Stimulated activated CD8-positive, alpha-beta memory T cell treated with anti-CD3 and anti-CD28 coated beads, Interleukin-12 subunit alpha, Interleukin-12 subunit beta, amount 100 ng/mL, for 1 hour (primary cell): Measurements from ENCODE around the gene MPP3.

Experiments used
- DNase-seq: peaks from one replicate; pipeline ENCODE4 v3.0.0-alpha.2; 2020; ENCODE audit warnings: low read depth

MPP3 gene

DNA sequence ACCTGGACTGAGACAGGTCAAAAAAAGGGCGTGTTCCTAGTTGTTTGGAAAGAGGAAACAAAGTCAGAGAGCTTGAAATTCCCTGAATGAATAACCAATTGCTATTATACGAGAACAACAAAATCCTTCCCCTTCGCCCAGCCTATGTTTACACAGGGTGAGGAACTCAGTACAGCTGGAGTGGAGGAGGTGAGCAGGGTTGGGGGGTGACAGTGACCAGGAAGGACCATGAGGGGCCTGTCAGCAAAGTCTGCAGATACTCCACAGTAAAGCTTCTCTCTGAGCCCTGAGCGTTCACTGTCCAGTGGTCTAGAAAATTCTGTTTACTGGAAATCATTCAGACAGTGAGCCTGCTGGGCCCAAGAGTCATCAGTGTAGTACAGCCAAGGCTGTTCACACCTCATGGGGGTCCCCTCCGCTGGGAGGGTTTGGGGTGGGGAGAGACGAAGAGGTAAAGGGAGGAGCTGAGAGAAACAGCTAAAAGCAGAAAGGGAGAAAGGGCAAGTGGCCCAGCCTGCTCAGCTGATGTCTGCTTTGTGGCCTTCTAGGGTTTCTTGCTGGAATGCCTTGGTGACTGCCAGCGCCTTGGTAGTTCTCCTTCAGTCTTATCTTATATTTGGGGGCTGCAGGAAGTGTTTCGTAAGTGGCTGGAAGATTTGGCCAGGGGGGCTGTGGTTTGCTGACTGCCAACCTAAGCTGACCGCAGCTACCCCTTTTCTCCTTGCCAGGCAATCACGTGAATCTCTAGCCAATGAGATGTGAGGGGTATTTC, 59.9 kb downstream of the MPP3 start:
- DNase-seq = no peak

DNA sequence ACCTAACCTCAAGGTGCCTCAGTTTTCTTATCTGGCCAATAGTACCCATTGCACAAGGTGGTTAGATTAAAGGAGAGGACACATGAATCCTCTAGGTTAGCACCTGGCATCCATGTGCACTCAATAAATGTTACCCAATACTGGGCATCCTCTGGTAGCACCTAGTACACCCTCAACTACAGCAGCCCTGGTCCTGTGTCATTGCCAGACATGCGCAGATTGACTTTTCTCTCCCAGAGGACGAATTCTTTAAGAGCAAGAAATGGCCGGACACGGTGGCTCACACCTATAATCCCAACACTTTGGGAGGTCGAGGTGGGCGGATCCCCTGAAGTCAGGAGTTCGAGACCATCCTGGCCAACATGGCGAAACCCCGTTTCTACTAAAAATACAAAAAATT, 61.5 kb downstream of the MPP3 start:
- no peak for DNase-seq

DNA sequence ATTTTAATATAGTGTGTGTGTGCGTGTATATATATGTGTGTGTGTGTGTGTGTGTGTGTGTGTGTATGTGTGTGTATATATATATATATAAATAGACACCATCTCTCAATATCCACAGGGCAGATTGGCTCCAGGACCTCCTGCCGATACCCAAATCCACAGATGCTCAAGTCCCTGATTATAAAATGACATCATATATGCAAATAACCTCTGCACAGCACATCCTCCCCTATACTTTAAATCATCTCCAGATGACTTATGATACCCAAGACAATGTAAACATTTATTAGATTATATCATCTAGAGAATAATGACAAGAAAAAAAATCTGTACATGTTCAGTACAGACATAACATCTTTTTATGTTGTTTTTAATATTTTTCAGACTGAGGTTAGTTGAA, 62.0 kb downstream of the MPP3 start:
- no peak for DNase-seq

- DNase-seq = no peak
Observed at GRCh38 chr17:43769859-43770258, 63.1 kb downstream of the MPP3 start.

DNA sequence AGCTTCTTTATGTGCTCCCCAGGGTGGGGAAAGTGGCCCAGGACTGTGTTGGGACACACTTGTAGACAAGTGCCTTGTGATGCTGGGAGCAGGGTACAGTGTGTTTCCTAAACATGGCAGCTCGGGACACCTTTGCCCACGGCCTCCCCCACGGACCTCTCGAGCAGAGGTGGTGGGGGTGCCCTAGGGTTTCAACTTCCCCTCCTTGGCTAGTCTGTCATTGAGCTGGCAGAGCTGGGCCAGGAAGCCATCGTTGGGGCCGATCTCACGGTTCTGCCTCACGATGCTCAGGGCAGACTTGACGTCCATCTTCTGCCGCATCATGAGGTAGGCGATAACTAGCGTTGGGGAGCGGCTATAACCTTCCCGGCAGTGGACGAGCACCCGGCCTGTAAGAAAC, 63.5 kb downstream of the MPP3 start:
- no peak for DNase-seq

- no peak for DNase-seq
Observed at GRCh38 chr17:43768943-43769342, 64.0 kb downstream of the MPP3 start.

GRCh38 chr17:43768382-43768781, 64.6 kb downstream of the MPP3 start:
- no peak for DNase-seq

DNA sequence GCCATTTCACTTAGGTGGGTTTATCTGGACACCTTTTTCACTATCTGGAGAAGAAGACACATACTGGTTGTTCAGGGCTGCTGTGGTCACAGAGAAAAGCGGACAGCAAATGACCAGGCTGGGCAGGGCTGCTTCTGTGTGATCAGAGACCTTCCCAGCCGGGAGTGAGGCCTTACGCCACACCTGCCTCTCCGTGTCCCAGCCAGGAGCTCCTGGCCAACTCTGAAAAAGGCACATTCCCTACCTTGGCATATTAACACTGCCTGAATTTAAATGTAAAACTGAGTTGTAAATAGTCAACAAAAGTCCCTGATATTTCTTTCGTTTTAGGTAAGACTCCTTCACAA, 65.3 kb downstream of the MPP3 start:
- DNase-seq = no peak

- DNase-seq = no peak
Observed at GRCh38 chr17:43767053-43767712, 65.8 kb downstream of the MPP3 start.

DNA sequence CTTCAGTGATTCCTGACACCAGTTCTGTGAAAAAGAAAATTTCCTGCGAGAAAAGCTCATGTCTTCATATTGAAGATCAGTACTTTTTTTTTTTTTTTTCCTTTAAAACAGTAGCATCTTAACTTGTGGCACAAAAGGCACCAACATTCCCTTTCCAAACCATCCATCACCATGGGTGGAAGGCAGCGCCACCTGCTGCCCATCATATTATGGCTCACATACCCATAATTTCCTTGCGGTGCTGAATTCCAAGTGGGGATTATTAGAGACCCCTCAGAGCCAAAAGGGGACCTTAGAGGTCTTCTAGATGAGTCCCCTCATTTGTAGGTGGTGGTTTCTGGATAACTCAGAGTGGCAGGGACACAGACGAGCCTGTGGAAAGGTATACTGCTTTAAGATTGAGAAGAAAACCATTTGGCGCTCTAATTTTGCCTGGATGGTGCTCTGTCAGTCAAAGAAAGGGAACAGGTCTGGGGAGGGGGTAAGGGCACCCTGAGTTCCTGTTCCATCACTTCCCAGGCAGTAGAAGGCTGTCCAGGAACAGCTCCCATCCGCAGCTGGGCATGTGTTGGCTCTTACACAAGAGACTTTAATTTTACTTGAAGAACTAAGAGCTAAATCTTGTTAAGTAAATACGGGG, 66.4 kb downstream of the MPP3 start:
- peak; percentile 14 for DNase-seq

- peak; percentile 75 for DNase-seq
Observed at GRCh38 chr17:43760254-43760852, 72.6 kb downstream of the MPP3 start.

GRCh38 chr17:43759836-43760235, 73.1 kb downstream of the MPP3 start:
- no peak for DNase-seq

- DNase-seq = no peak
Observed at GRCh38 chr17:43758497-43759174, 74.3 kb downstream of the MPP3 start, which contains the start of gene SOST. SOST (minus strand) TSS chr17:43758791; CDS start chr17:43758741, 50 bp downstream.

DNA sequence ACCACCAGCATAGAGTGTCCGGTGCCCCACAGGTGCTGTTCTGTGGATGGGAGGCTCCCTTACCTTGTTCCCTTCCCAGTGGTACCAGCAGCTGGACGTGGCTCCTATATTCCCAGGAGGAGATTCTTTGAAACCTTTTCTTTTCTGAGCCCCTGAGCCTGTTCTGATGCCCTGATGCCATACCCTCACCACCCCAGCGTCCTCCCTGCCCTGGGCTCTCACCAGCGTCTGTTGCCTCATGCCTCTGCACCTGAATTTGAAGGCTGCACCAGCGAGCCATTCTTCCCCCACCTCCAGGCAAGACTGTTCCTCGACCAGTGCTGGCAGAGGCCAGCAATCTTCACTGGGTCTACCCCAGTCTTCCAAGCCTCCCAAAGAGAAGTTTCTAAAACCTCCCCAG, 74.9 kb downstream of the MPP3 start:
- DNase-seq = no peak

GRCh38 chr17:43757171-43757660, 75.7 kb downstream of the MPP3 start:
- no peak for DNase-seq

DNA sequence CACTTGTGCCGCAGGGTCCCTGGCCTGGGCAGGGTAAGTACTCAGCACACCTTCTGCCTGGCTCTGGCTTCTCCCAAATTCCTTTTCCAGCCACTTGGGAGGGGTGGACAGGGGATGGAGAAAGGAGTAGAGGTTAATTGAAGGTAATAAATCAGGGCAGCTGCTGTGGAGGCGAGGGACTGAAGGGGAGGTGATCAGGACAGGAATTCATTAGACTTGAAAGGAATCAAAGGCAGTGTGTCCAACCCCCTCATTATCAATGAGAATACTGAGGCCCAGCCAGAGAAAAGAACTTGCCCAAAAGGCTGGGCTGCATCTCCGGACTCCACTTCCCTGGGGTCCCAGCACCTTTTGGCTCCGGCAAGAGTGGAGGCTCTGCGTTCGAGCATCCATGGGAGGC, 76.7 kb downstream of the MPP3 start:
- DNase-seq = no peak

GRCh38 chr17:43755389-43755875, 77.5 kb downstream of the MPP3 start:
- DNase-seq = no peak

DNA sequence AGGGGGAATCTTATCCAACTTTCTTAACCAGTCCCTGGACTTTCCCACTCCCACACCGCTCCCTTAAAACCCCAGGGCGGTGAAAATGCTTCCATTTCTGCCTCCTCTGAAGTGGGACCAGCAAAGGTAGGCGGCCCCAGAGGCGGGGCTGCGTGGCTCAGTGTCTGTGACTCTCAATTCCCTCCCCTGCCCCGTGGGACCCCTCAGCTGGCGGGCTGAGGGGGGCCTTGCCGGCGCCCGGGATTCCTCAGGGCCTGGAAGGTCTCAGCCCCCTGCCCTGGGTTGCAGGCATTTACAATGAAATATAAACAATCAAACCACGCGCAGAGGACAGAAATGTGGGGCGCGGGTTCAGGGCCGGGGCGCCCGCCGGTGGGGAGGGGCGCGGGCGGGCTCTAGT, 78.0 kb downstream of the MPP3 start:
- DNase-seq = no peak

DNA sequence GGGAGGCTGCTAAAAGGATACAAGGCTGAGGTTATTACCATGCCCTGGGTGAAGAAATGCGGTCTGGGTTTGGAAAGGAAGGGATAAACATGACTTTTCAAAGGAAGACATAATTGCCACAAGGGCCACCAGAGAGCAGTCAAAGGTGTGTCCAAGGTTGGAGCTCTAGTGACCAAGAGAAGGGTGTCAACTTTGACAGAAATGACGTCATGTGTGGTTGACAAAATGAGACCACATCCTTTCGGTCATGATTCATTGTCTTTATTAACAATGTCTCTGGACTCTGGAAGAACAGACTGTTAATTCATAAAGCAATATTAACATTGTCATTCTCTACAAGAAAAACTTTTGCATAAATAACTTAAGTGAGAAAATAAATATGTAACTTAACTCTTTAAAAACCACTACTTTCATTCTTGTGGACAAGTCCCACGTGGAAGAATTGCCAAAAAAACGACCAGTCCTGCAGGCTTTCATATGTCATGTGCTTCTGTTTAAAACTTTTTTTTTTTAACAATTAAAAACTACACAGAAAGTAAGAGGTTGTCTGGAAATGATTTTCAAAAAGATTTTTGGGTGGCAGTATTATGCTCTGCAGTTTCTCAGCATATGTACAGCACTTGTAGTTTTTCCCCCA, 79.3 kb downstream of the MPP3 start:
- no peak for DNase-seq
